OCI-LY7 (cell line): ENCODE results near the gene ZNF683.

Source experiments
- EZH2phosphoT487 ChIP-seq: fragments of 200-600 bp; sonication (generic); IDR thresholded peaks from 2 replicates; pipeline ENCODE4 v1.6.1; 2018; ENCODE audit warnings: low read depth, borderline replicate concordance, mild to moderate bottlenecking, mixed run types, antibody characterized with exemption, low read length, moderate library complexity, mixed read lengths
- TF ChIP-seq, protein P1 (sequence below): fragments of 200-600 bp; sonication (generic); conservative IDR thresholded peaks from 2 replicates; pipeline ENCODE4 v1.5.1; 2014; ENCODE audit warnings: mild to moderate bottlenecking, antibody characterized with exemption, low read length, moderate library complexity, mixed read lengths

DNA sequence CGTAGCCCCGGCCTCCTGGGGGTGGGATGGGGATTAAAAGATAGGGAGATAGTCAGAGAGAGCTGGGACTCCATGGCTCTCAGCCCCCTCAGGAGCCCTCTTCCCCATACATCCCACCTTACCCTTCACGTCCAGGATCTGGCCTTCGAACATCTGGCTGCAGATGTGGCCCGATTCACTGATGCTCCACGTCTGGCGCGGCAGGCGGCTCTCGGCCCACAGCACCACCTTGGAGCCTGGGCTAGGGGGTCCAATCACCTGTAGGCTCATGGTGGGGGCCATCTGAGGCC lies 50.6 kb downstream of the ZNF683 start:
- TF ChIP-seq, protein P1, sequence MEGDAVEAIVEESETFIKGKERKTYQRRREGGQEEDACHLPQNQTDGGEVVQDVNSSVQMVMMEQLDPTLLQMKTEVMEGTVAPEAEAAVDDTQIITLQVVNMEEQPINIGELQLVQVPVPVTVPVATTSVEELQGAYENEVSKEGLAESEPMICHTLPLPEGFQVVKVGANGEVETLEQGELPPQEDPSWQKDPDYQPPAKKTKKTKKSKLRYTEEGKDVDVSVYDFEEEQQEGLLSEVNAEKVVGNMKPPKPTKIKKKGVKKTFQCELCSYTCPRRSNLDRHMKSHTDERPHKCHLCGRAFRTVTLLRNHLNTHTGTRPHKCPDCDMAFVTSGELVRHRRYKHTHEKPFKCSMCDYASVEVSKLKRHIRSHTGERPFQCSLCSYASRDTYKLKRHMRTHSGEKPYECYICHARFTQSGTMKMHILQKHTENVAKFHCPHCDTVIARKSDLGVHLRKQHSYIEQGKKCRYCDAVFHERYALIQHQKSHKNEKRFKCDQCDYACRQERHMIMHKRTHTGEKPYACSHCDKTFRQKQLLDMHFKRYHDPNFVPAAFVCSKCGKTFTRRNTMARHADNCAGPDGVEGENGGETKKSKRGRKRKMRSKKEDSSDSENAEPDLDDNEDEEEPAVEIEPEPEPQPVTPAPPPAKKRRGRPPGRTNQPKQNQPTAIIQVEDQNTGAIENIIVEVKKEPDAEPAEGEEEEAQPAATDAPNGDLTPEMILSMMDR: no peak
- no peak for TF ChIP-seq EZH2phosphoT487
